HS-5 (cell line): ENCODE measurements around the gene ACSL6.

Experiments used
- DNase-seq: peaks from one replicate; pipeline ENCODE4 v3.0.0-alpha.2; 2012; ENCODE audit warnings: low read depth

ACSL6 gene

DNA sequence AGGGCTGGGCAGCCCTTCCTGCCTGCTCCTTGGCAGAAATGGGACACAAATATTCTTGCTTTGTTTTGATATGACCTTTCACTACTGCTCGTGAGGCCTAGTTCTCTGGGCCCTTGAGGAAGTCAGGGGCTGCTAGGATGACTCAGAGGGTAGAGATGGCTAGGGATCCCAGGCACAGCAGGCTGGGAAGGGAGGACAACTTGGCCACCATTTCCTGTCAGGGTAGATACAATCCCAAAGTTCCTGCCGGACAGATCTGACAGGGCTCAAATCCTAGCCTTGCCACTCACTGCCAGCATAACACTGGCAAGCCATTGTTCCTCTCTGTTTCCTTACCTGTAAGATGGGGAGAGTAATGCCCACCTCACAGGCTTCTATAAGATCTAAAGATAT lies 34.2 kb downstream of the ACSL6 start:
- no peak for DNase-seq

DNA sequence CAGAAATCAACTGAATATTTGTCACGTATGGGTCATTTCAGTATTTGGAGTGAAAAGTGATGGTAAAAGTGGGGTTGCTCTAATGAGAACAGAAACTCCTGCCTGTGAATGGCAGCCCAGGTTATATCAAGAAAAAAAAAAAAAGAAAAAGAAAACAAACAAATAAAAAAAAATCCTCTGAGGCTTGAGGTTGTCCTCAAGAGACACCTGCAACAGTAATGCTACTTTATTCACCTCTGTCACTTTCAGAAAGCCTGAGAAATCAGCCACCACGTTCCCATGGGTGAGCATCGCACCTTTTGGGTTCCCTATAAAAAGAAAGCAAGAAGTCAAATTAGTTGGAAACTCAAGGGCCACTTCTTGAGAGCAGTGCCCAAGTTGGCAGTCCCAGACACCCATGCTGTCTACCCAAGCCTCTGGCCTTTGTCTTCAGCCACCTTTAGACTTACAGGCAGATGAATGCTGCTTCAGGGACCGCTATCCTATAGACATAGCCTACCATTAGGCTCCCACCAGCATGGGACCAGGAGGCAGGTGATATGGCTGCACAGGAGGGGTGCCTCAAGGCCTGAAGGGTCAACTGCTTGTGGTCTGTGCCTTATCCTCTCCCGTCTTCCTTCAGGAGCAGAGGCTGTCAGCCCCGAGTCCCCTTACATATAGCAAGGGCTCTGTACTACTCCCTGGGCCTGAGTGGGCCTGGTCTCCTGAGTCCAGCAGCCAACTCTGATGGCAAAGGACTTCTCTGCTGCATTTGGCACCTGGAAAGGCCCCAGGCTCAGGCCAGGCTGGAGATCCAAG lies 34.8 kb downstream of the ACSL6 start:
- no peak for DNase-seq

DNA sequence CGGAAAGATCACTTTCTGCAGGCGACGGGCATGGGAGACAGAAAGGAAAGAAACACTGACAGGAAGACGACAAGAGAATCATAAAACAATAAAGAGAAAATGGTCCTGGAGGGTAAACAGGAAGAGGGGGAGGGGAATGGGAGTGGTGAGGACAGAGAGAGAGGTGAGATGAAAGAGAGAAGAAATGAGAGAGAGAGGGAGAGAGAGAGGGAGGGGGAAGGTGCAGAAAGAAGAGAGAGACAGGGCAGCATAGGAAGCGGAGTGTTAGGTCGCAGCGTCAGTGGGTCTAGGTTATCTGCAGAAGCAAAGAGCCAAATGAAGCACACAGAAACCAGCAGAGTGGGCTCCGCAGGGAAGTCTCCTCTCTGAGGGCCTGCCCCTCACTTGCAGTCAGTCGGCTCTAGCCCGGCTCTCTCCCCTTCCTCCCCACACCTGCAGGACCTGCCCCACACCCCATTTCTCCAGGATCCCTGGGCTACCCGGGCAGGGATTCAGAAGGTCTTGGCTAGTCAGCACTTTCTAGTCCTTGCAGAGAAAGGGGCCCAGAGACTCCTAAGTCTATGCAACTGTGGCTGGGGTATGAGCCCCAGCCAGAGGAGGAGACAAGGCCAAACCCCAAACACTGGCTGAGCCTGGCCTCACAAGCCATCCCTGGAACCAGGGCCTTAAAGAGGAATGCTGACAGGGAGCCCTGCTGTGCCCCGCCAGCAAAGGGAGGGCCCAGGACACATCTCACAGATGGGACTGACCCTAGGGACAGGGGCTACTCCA lies 36.3 kb downstream of the ACSL6 start:
- DNase-seq: no peak

DNA sequence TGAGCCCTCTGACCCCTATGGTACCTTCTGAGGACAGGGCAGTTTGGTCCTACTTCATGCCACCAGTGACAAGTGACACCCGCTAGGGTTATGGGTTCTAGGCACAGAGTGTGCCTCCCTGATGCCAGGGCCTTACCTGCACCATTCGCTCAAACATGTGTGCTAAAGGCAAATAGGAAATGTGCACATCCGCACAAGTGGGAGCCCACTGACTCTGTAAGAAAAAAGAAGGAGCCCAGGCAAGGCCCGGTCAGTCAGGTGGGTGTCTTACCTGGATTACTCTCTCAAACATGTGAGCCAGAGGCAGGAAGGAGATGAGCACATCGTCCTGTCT lies 36.9 kb downstream of the ACSL6 start:
- DNase-seq: no peak

DNA sequence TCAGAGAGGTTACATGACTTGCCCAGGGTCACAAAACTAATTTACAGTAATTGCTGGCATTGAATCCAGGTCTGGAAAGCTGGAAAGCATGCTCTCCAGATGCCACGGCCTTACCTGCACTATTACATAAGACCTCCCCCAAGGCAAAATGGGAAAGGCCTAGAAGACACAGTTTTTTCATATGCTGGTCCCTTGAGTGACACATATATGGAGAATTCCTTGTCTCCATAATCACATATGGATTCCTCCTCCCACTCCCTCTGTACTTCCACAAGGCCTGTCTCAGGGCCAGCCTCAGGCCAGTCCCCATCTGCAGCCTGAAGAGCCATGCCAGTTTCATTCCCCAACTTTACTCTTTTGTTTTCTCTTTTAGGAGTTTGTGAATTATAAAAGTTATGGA lies 37.4 kb downstream of the ACSL6 start:
- no peak for DNase-seq

DNA sequence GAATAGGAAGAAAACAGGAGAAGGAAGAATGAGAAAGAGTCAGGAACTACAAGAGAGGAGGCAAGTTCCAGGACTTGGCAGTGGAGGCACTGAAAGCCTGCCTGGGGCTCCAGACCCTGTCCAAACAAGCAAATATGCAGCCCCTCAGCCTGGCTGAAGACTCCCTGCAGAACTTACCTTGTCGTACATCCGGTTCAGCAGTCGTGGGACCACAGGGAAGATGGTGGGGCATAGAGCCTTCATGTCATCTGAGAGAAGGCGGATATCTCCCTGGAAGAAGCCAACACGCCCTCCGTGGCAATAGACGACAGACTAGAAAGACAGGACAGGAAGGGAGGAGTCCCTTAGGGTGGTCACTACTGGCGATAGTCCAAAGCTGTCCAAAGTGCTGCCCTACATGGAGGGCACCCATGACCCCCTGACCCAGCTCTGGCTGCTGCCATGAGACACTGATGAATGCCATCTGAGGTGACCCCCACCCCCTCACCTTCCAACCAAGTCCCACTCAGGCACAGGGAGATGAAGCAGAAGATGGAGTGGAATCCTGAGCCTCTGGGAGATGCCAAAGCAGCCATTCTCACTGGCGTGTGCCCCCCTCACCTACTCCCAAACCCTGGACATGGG lies 38.3 kb downstream of the ACSL6 start:
- DNase-seq: no peak

DNA sequence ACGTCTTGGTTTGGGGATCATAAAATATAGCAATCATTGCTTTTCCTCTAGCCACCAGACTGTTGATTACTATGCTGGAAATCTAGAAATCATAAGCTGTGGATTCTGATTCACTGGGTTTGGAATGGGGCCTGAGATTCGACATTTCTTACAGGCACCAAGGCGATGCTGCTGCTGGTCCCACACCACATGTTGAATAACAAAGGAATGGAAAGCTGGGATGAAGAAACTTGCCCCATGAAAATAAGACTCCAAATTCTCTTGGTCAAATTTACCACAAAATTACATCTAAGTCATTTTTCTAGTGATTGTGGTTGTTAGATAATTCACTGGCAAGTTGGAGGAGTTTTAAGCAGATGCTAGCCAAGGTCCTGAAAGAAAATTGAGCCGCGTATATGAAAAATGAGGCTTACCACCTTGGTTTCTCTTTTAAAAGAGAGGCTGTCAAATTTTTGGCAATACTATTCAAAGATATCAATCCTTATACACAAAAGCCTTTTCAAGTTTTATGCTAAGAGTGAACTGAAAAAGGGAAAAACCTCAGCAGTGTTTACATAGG lies 43.0 kb downstream of the ACSL6 start:
- no peak for DNase-seq

DNA sequence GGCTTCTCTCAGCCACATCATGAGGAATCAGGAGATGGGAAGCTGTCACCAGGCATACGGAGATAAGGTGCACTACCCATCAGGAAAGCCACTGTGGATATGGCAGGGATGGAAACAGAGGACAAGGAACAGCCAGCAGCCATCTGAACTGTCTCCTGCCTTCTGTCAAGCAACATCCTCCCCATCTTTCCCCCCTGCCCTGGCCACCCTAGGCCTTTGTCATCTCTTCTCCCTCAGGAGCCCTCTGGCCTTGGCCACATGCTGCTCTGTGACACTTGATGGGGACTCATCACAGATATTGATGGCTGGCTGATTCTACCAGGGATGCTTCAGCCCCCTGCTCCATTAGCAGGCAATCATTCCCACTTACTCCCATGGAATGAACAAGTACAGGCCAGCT lies 44.9 kb downstream of the ACSL6 start:
- DNase-seq: no peak

DNA sequence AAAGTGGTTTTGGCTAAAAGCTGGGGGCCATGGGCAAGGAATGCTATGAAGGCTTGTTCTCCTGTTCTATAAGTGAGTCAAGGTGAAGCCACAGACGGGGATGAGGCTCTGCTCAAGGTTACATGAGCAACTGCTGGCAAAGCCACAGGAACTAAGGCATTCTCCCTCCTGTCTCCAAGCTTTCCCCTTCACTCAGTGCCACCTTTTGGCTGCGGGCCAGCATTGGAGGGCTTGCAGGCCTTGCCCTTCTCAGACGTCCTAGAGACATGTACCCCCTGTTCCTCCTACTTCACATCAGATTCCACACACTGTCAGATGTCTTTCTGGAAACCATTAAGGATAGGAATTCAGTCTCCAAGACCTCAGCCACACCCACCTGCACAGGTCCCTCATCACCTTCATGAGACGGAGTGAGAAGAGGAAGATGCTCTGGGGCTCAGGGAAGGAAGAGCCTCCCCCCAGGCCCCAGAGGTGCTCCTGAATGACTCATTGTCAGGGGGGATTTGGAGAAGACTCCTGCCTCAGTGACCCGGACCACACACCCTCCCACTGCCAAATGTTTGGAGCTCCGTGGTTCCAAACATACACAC lies 45.5 kb downstream of the ACSL6 start:
- DNase-seq: no peak

DNA sequence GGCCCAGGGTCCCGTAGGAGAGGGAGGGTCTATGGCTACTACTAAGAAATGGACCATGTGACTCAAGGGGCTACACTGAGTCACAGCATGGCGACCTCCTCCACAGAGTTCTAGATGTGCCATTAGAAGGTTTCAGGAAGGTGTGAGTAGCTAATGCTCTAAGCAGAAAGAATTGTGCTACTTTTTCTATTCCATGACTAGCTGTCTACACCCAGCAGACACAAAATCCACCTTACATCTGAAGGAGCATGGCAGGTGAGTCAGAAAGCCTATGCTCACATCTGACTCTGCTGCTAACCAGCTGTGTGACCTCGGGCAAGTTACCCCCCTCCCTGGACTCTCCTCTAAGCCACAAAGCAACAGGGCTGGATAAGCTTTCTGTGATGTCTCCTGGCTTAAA lies 51.6 kb downstream of the ACSL6 start:
- DNase-seq: no peak

DNA sequence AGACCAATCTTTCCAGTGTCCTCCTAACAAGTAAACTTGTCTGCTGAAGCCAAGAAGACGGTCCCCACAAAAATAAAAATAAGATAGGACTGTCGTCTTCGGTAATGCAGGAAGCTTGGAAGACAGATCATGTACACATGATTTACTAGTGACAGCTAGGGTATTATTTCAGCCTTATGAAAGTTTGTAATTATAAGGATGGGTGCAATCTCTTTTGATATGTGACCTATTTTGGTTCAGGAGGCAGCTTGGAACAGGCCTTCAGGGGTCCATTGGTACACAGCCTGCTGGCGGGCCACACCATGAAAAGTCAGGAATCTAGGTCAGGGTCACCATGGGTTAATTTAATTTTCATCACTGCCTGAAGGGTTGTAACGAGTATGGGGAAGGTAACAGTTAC lies 52.3 kb downstream of the ACSL6 start:
- DNase-seq: no peak

DNA sequence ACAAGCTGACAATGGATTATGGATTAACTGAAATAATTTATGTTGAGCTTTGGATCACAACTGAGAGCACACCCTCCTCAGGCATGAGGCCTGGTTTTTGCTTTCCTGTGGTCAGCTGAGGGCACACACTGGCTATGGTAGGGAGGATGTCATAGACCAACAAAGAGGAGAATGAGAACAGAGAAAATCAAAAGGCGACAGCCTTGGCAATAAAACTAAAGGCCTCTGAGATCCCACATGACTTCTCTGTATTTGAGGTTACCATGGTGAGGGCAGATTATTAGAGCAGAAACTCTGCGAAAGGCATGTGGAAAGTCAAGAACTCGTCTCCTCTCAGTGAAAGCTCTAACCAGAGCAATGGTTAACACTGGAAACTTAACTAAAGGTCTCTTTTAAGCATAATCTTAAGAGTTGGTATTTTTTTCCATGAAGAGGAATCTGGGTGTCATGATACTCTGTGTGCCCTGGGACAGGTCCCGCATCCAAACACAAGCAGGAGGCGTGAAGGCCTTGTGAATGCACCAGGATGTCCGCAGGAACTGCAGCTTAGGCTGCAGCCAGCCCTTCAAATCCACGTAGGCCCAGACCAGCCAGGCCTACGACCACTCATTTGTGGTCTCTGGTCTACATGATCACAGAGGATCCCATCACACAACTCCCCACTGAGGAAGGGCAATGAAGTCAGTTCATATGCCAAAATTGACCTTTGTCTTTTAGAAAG lies 53.6 kb downstream of the ACSL6 start:
- DNase-seq: no peak

DNA sequence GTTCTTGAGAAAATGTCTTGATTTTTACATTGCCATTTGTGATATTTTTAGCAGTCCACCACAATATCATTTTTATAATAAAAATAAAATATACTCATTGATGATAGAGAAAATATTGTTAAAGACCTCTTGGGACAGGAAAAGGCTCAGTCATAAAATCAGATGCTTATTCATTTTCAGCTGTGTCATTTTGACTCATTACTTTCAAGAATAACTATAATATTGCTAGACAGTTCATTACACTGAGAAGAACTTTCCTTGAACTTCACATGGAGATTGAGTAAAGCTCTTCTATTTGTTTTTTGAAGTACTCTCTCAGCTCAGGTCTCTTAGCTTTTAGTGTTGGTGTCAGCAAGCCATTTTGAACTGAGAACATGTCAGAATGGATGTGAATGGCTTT lies 57.5 kb downstream of the ACSL6 start:
- no peak for DNase-seq

DNA sequence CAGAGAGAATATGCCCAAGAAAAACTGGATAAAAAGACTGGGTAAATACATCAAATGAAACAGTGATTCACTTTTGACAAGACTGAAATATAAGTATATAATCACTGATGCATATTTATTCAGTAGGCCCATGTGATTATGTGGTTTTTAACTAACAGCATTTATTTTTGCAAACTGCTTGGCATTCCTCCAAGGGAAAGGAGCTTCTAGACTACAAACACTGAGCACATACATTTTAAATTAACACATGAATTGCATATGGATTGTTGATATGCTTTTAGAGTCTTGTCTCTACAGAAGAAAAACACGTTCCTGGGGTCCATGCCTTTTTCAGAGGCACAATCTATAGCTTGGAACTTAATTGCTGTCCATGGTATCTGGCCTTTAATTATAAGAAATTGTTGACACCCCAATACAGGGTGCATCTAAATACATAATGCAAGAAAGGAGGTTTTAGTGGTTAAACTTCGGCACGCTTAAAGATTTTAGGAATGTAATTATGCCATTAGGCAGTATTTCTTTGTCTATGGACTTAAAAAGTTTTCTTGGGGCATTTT lies 59.1 kb downstream of the ACSL6 start:
- no peak for DNase-seq

DNA sequence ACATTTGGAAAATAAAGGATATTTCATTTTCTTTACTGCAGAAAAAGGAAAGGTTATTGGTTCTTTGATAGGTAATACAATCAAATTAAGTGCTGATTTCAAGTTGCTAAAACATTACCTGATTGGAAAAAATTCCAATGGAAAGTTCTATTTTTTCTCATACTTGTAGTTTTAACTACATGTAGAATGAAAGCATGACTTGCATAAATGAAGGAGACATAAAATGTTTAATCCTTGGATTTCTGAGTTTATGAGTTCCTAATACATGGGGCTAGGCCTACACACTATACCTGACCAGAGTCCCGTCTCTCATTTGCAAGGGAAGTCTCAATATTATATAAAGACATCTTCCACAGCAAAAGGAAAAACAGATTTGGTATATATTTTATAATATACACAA lies 60.8 kb downstream of the ACSL6 start:
- no peak for DNase-seq

DNA sequence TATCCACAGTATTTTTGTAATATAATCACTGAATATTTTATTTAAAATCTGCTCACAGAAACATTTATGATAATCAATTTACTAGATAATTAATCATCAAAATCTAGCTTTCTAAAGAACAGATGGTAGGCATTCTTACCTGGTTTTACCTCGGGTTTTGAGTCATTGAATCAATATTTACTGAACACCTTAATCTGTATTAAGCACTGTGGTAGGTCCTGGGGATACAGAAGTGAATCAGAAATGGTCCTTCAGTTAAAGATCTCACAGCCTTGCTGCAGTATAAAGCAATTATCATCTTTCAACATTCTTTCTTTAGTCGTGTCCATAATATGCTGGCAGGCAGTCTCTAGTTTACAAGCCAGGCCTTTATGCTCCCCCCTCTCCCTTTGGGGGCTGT lies 64.0 kb downstream of the ACSL6 start:
- DNase-seq: no peak

DNA sequence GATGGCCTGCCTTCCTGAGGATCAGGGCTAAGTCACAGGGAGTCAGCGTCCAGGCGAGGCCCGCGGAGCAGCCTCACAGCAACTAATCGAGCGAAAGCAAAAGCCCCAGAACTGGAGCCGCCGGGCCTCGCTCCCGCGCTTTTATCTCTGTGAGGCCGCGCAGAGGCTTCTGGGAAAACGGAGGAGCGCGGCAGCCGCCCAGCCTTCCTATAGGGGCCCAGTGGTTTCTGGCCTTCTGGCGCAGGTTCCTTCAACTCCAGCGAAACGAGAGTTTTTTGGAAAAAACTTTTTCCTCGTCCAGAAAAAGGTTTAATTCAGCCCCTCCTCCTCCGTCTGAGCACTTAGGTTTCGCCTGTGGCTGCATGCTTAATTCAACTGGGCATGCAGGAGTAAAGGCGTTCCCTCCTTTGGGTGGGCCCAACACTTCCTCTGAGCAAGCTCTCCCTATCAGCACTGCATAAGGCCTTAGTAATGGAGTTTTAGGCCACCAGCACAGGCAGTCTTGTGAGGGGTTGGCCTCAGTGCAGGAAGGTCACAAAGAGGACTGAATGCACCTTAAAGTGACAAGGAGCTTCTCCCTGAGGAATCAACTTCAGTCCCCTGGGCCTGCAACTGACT lies 65.8 kb downstream of the ACSL6 start, which contains the start of gene MEIKIN:
TSS of gene MEIKIN (minus strand) at position 113 of the 618 bp plus-strand sequence. CDS start 158 bp downstream, outside the sequence.
- no peak for DNase-seq

DNA sequence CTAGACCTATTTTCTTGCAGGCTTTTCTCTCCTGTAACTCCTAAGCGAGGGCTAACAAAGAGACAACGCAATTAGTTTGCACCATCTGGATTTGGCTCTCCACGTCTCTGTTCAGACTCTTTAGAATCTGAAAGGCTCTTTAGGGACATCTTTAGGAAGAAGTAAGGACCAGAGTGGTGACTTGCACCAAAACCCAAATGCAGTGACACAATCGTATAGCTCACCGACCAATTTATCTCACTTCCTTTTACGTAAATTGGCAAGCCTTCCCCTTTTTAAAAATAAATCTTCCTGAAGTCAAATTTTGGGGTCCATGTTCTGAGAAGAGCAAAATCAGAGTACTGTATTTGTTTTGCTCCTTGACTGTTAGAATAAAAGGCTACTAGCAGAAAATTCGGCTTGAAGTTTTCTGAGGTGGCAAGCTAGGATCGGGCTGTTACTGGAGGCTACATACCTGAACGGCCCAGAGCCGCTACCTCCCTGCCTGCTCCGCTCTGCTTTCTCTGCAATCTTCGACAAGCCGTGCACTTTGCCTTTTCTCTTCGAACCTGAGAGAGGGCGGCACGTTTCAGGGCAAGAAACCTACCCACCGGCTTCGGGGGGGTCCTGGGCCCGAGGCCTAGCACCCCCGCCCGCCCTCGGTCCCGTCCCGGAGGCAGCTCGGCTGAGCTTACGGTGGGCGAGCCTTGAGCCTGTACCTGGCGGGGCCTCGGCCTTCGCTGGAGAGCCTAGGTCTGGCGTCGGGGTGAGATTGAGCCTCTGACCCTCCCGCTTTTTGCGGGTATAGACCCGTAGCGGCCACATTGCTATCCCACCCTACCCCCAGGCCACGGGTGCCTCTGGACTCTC lies 66.5 kb downstream of the ACSL6 start:
- no peak for DNase-seq

DNA sequence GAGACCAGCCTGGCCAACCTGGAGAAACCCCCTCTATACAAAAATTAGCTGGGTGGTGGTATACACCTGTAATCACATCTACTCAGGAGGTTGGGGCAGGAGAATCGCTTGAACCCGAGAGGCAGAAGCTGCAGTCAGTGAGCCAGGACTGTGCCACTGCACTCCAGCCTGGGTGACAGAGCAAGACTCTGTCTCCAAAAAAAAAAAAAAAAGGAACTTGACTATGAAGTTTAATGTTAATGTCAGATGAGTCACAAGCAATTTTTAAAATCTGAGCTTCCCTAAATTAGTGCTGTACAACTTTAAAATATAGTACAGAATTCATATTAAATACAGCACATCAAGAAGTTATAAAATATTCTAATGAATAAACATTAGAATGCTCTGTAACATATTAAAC lies 67.5 kb downstream of the ACSL6 start:
- no peak for DNase-seq

DNA sequence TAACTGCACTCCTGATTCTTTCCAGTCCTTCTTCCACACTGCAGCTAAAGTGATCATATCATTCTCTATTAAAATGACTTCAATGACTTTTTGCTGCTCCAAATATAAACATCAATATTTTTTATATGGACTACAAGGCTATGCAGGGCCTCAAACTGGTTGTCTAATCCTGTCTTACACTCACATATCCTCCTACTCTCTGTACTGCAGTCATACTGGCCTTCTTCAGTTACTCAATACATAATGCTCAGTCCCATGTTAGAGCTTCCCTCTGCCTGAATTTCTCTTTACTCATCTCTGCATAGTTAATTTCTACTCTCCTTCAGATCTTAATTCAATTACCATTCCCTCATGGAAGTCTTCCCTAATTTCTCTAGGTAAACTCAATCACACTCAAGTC lies 69.4 kb downstream of the ACSL6 start:
- no peak for DNase-seq
